Tibial artery (tissue), 4 donors: ENCODE measurements around the gene GBF1.

Experiments
- DNase-seq, 2 donors: peaks; one replicate each; pipeline ENCODE4 v3.0.0-alpha.2; 2019
- H3K27ac ChIP-seq, 2 donors: fragments of 200-600 bp; sonication (generic) in 1 of 2; 1 replicate in 1 of 2; 2 replicates in 1 of 2; pipeline ENCODE4 v1.5.1; 2018 to 2019; ENCODE audit warnings: mild to moderate bottlenecking in 1 of 2
- H3K27me3 ChIP-seq, 2 donors: fragments of 200-600 bp; sonication (generic) in 1 of 2; one replicate each; pipeline versions ENCODE4 v1.5.1 to v1.6.0; 2016 to 2019
- H3K36me3 ChIP-seq, 3 donors: fragments of 200-600 bp; sonication (generic) in 2 of 3; one replicate each; pipeline ENCODE4 v1.5.1; 2016 to 2019; ENCODE audit warnings: mild to moderate bottlenecking in 2 of 3
- H3K4me1 ChIP-seq, 4 donors: fragments of 200-600 bp; sonication (generic) in 2 of 4; 1 replicate in 3 of 4; 2 replicates in 1 of 4; pipeline ENCODE4 v1.5.1; 2016 to 2019
- H3K4me3 ChIP-seq, 2 donors: fragments of 200-600 bp; sonication (generic) in 1 of 2; 1 replicate in 1 of 2; 2 replicates in 1 of 2; pipeline ENCODE4 v1.5.1; 2018 to 2019; ENCODE audit warnings: mild to moderate bottlenecking in 2 of 2
- H3K9me3 ChIP-seq, 3 donors: fragments of 200-600 bp; sonication (generic) in 1 of 3; one replicate each; pipeline ENCODE4 v1.5.1; 2016 to 2019
- intact Hi-C: fragments of 100-400 bp; cut with DNase I; formaldehyde crosslinking; loops from one replicate; pipeline ENCODE4 v1.15.0; 2023; ENCODE audit warnings: low total_unique reads
- TF ChIP-seq, protein P1 (sequence below), 2 experiments: fragments of 200-600 bp in 1 of 2; fragments of 450-650 bp in 1 of 2; IDR thresholded peaks; one replicate each; pipeline ENCODE4 v1.5.1; 2017 to 2019; ENCODE audit warnings: antibody characterized with exemption in 2 of 2, mild to moderate bottlenecking in 1 of 2, moderate library complexity in 1 of 2

GBF1 gene

DNA sequence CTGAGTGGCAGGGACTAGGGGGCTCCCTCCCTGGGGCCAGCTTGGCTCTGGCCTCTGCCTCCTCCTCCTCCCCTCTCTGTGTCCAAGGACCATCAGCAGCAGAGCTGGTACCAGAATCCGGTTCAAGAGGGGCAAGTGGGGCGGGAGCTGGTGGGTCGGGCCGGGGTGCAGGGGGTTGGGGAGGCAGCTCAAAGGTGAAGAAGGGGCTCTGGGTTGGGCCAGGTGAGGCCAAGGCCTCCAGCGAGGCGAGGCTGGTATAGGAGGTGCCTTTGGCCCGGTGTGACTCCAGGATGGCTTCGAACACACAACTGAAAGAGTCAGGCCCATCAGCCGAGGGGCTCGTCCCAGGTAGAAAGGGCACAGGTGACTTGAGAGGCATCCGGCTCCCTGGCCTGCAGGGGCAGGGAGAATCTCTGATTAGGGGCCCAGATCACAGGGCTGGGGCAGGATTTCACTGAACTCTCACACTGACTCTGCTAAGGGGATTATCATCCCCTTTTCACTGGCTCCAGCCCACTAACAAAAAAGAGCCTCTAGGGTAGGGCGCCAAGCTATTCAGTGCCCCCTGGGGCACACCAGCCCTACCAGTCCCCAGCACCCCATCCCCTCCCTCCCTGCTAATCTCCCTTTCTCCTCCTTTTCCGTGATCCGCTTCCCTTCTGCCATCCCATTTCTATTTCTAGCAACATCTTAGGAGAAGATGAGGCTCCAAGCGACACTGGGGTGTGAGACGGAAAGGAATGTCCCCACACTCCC, 168.7 kb downstream of the GBF1 start:
- no peak overlapping the region for H3K27ac ChIP-seq
- TF ChIP-seq, protein P1, sequence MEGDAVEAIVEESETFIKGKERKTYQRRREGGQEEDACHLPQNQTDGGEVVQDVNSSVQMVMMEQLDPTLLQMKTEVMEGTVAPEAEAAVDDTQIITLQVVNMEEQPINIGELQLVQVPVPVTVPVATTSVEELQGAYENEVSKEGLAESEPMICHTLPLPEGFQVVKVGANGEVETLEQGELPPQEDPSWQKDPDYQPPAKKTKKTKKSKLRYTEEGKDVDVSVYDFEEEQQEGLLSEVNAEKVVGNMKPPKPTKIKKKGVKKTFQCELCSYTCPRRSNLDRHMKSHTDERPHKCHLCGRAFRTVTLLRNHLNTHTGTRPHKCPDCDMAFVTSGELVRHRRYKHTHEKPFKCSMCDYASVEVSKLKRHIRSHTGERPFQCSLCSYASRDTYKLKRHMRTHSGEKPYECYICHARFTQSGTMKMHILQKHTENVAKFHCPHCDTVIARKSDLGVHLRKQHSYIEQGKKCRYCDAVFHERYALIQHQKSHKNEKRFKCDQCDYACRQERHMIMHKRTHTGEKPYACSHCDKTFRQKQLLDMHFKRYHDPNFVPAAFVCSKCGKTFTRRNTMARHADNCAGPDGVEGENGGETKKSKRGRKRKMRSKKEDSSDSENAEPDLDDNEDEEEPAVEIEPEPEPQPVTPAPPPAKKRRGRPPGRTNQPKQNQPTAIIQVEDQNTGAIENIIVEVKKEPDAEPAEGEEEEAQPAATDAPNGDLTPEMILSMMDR (IDR thresholded peaks at IDR 0.05) = no peak
- intact Hi-C loops = no loop called here
- peaks cover 0 to 26% (median 14%) of the 10 kb centered on the region in 4 donors for H3K4me1 ChIP-seq
- no peak for DNase-seq
- no peak overlapping the region for H3K4me3 ChIP-seq
- peaks cover 0 to 98% of the 10 kb centered on the region in 2 donors for H3K27me3 ChIP-seq
- no peaks in the 10 kb centered on the region for H3K9me3 ChIP-seq
- no peaks in the 10 kb centered on the region for H3K36me3 ChIP-seq

DNA sequence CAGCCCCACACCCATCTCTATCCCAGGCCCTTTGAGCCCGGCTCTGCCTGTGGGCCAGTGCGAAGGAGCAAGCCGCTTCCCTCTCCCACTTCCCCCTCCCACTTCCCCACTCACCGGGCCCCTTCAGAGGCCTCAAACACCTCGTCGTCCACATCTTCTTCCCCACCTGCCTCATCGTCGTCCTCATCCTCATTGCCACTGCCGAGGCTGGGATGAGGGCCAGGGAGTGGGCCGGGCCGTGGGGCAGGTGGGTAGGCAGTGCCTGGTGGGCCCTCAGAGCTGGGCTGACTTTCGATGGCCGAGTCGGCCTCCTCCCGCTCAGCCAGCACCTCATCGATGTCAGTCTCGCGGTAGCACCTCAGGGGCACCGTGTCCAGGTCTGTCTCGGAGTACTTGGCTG, 169.4 kb downstream of the GBF1 start:
- Histone ChIP-seq H3K27me3 (peaks cover 0 to 90% of the 10 kb centered on the region in 2 donors), H3K9me3 (no peaks in the 10 kb centered on the region), H3K27ac (no peak overlapping the region), H3K4me3 (no peak overlapping the region), H3K4me1 (peaks cover 2 to 27% (median 18%) of the 10 kb centered on the region in 4 donors), H3K36me3 (no peaks in the 10 kb centered on the region)
- no peak for DNase-seq
- TF ChIP-seq, protein P1 (IDR thresholded peaks at IDR 0.05) = no peak
- intact Hi-C loops = no loop called here

DNA sequence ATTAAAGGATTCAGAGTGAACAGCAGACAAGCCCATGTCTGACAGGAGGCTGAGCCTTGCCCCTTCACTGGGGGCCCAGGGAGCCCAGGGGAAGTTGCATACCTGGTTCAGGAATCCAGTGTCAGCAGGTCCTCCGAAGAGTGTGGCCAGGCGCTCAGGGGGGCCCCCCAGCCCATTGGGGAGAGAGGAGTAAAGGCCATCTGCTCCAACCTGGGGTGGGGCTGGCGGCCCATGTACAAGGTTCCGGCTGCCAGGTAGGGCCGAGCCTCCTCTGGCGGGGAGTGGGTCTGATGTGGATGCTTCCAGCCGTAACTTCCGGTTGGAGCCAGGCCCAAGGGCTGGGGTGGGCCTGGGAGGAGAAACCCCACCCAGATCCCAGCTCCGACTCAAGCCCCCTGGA, 171.0 kb downstream of the GBF1 start:
- Histone ChIP-seq H3K36me3 (no peaks in the 10 kb centered on the region), H3K4me3 (no peak overlapping the region), H3K27me3 (peaks cover 0 to 75% of the 10 kb centered on the region in 2 donors), H3K27ac (no peak overlapping the region), H3K9me3 (no peaks in the 10 kb centered on the region), H3K4me1 (peaks cover 5 to 20% (median 18%) of the 10 kb centered on the region in 4 donors)
- TF ChIP-seq, protein P1 (IDR thresholded peaks at IDR 0.05) = no peak
- intact Hi-C loops = no loop called here
- DNase-seq = no peak

DNA sequence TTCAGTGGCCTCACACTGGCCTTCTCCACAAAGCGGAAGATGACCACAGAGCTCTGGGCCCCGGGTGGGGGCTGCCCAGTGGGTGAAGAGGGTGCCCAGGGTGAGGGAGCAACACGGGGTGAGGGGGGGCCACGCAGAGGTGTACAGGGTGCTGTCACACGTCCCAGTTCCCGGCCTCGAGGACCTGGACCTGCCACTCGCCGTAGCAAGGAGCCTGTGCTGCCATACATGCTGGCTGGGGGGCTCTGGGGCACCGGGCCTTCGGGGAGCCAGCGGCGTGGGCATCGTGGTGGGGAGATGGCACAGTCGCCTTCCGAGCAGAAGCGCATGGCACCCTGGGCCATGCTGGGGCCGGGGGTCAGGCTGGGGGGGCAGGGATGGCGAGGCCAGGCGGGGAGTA, 171.4 kb downstream of the GBF1 start:
- intact Hi-C loops = no loop called here
- Histone ChIP-seq H3K36me3 (no peaks in the 10 kb centered on the region), H3K27ac (no peak overlapping the region), H3K4me1 (peaks cover 5 to 22% (median 18%) of the 10 kb centered on the region in 4 donors), H3K4me3 (no peak overlapping the region), H3K9me3 (no peaks in the 10 kb centered on the region), H3K27me3 (peaks cover 0 to 71% of the 10 kb centered on the region in 2 donors)
- TF ChIP-seq, protein P1 (IDR thresholded peaks at IDR 0.05) = no peak
- no peak for DNase-seq

DNA sequence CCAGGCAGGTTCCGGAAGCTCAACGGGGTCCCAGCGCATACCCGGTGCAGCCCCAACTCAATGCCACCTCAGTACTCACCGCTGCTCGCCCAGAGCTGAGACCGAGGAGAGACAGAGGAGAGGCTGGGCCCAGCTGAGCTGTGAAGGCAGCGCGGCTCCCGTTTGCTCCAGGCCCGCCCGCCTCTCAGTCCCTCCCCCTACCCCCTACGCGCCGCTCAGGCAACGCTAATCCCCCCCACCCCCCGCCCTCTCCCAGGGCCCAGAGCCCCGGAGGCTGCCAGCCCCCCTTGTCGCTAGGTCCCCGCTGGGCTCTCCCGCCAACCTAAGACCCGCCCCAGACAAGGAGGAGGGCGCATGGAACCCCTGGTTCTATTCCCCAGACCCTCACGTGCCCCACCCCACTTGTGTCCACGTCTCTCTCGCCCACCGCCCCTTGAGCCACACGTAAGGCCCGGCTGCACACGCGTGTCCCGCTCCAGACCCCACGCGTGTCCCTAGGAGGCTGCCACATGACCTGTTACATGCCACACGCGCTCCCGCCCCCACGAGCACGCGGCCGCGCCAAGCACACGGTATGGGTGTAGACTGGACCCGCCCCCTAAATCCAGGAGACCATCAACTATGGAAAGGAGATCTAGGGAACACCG, 173.4 kb downstream of the GBF1 start, which contains the start of gene PSD:
Gene PSD (minus strand): TSS at position 164 of the 647 bp plus-strand sequence. CDS start 1,747 bp downstream, outside the sequence.
- H3K9me3 ChIP-seq = no peaks in the 10 kb centered on the region
- peaks cover 5 to 42% (median 35%) of the 10 kb centered on the region in 4 donors for H3K4me1 ChIP-seq
- peaks cover 0 to 9% (median 7%) of the 10 kb centered on the region in 3 donors for H3K36me3 ChIP-seq
- no peak for DNase-seq
- peaks cover 0 to 50% of the 10 kb centered on the region in 2 donors for H3K27me3 ChIP-seq
- intact Hi-C loops = no loop called here
- peak within 1 kb of the TSS; percentile 71 to 86 for H3K4me3 ChIP-seq
- TF ChIP-seq, protein P1 (IDR thresholded peaks at IDR 0.05) = no peak
- H3K27ac ChIP-seq = no peak within 1 kb of the TSS
